Activated CD8-positive, alpha-beta memory T cell treated with anti-CD3 and anti-CD28 coated beads, Interleukin-2, amount 50 U/mL, for 1 hour (primary cell): ENCODE results near the gene VPS41.
"Not testable (repeated sequence)": the region's sequence is repeated elsewhere in the genome, so short reads cannot be mapped to it uniquely, and the experiment has no call there.

ENCODE experiments used
- DNase-seq: peaks from one replicate; pipeline ENCODE4 v3.0.0-alpha.2; 2020; ENCODE audit errors: extremely low read depth

Gene VPS41

GRCh38 chr7:38908759-38909335, at the start of gene VPS41:
VPS41 (minus strand) TSS chr7:38909191; CDS start chr7:38909174, 17 bp downstream.
- DNase-seq: peak; percentile 51

- DNase-seq: no peak
Observed at GRCh38 chr7:38955892-38956291, 46.9 kb upstream of the VPS41 start.

DNA sequence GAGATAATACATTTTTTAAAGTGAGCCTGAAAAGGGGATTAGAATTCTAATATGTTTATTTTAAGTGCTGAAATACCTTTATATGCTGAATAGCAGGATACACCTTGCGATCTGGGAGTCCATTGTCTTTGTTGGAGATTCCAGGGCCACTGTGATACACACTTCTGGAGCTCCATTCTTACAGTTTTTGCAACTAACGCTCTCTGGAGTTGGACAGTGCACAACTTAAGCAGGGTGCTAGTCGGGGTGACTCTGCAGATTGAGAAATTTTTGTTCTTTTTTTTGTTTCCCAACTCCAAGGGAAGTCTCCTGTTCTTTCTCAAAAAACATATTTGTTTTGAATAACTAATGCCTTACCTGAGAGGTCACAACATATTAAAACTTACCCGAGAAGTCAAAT, 45.0 kb upstream of the VPS41 start:
- DNase-seq: no peak

DNA sequence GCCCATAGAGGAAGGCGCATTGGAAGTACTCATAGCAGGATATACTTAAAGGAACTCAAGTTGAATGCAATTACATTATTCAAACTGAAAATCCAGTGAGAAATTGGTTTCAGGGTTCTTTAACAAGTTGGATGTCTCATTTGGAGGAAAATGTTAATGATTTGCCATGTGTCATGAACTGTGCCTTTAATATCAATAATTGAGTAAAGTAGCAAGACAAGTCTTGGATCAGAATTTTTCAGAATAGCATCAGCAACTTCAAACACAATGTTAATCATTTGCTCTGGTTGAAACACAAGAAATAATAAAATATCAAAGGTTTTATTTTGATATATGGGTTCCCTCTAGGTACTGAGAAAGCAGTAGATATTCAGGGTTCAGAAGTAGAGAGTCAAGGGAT, 44.2 kb upstream of the VPS41 start:
- DNase-seq: no peak

DNA sequence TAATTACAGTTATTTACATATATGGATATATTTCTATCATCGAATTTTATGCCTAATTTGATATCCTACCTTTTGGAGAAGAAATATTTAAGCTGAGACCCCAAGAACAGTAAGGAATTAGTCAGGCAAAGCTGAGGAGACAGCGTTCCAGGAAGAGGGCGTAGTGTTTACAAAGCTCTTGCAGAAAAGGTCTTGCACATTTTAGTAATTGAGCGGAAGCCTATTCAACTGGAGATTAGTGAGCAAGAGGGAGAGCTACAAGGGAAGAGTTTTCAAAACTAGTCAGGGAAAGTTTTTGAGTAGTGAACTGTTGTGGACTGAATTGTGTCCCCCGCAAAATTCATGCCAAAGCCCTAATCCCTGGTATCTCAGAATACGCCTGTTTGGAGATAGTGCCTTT, 42.2 kb upstream of the VPS41 start:
- DNase-seq: no peak

GRCh38 chr7:38950309-38950708, 41.3 kb upstream of the VPS41 start:
- no peak for DNase-seq

DNA sequence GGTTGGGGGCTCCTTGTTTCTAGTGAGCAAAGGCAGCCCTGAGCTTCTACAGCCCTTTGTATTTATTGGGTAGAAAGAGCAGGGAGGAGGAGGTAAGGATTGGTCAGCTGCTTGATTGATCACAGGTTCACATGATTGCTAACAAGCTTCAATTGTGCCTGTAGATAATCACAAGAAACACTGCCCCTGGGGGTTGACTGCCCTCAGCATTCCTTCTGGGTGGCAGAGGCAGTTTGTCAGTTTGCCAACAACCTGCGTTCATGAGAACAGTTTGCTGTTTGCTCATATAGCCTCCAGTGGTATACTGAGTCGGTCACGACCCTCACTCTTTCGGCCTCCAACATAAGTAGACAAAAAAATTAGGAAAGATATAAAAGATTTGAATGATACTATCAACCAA, 38.5 kb upstream of the VPS41 start:
- DNase-seq: not testable (repeated sequence)

DNA sequence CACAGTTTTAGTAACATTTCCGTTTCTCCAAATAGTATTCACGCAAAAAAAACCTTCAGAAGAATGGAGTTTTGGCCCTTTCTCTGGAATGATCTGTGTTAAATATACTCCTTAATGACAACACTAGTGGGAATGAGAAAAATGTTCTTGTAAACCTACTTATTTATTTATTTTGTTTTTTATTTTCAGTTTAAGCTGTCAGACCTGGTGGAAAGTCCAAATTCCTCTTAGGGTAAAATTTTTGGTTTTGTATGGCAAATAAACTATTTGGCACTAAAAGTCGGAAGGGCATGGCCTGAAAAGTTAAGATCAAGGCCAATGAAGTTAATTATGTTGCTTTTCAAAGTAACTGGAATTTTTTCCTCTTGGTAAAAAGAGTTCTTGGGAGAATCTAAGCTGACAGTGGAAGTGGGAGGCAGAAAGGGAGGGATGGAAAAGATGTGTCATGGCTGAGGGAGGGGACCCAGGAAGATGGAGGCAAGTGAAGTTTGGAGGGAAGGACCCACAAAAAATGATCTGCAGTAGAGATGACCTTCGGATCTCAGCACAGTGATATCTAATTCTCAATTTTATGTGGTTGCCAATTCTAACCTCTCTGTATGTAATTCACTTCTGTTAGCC, 33.5 kb upstream of the VPS41 start:
- DNase-seq: no peak

GRCh38 chr7:38940774-38941173, 31.8 kb upstream of the VPS41 start:
- DNase-seq: no peak

DNA sequence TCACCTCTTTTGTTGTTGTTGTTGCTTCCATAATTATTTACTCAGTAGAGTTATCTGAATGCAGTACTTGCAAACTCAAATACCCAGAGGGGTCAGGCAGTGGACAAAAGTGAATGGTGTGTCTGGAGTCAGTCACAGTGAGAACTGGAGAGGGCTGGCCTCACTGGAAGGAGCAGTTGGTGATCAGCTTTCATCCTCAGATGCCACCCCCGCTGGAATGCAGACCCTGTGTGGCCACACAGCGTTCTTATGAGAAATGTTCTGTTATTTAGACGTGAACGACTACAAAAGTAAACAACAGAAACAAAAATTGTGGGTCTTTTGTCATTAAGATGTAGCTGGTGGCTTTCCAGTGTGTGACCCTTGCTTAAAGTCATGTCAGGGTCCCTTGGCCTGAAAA, 29.6 kb upstream of the VPS41 start:
- DNase-seq: no peak

DNA sequence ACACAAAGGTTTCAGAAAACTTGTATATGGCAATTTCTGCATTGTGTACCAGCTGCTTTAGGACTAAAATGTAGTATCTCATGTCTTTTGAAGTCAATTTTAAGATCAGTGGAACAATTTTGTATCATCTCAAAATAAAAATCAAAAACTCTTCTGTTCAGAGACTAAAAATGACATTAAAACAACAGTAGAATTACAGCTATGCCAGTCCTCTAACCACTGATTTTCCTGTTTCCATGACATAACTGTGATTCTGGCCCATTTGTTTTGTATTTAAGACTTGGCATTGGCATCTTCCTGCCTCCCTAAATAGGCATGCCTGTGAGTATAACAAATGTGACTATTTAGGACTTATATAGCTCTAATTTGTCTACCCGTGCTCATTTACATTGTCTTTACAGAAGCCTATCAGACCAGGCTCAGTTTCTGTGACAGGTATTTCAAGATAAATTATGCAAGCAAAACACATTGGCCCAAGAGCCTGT, 29.1 kb upstream of the VPS41 start:
- DNase-seq: no peak

DNA sequence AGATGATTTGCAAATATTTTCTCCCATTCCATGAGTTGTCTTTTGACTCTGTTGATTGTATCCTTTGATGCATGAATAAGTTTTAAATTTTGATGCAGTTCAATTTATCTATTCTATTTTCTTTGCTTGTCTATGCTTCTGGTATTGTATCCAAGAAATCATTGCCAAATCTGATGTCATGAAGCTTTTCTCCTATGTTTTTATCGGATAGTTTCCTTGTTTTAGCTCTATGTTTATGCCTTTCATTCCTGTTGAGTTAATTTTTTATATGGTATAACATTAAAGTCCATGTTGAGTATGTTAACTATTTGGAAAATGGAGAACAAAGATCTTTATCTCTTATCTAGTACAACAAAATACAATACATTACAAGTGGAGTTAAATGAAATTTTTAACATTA, 27.6 kb upstream of the VPS41 start:
- DNase-seq: no peak

GRCh38 chr7:38934536-38934935, 25.5 kb upstream of the VPS41 start:
- DNase-seq: no peak

GRCh38 chr7:38934051-38934450, 25.1 kb upstream of the VPS41 start:
- no peak for DNase-seq

DNA sequence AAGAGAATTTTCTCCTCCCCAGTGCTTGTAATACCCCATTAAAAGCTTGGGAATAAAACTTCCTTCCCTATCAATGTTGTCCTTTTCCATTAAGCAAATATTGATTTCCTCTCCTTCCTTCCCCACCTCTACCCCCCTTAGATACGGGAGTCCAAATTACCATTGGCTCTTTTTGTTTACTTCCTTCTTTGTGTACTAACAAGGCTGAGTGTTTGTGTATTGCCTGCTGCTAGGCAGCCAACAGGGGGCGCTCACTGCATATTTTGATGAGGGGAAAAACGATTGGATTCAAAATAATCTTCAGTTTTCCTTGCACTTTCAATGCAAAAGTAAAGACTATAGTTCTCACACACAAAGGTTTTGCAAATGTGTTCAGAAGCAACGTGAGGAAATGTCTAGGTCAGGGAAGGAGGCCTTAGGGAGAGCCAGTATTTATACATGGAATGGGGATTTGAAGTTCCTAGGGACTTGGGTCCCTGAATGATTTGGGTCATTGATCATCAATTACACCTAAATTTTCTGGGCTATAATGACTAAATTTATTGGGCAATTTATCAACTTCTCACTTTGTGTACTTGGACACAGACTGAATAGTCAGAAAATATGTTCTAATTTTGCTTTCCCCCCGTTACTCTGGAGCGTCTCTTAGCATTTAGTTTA, 23.6 kb upstream of the VPS41 start:
- DNase-seq: no peak

DNA sequence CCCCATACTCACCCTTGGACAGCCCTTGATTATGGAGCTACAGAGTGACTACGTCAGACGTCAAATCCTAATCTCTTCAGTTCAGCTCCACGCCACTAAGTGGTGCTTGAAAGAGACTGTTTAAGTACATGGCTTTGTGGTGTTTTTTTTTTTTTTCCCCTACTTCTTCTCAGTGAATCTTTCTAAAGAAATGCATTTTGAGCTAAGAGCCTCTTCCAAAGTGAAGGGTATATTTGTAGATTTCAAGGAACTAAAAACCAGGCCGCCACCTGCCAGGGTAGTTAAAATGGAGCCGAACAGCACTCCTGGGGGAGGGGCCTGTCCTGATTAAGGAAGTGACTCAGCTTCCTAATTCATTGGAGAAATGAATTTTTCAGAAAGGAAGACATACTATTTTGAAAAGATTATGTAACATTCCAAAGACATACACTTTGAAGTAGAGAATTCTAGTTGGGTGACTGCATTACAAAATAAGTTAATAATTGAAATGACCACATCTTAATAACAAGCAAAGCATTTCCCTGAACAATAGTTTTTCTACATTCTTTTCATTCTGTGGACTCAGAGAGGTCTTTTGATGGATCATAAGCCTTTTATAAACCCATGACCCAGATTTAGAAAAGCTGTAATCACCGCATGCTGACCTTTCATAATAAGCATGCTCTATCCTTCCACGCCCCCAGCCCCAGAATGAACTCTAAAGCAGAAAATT, 20.6 kb upstream of the VPS41 start:
- no peak for DNase-seq

DNA sequence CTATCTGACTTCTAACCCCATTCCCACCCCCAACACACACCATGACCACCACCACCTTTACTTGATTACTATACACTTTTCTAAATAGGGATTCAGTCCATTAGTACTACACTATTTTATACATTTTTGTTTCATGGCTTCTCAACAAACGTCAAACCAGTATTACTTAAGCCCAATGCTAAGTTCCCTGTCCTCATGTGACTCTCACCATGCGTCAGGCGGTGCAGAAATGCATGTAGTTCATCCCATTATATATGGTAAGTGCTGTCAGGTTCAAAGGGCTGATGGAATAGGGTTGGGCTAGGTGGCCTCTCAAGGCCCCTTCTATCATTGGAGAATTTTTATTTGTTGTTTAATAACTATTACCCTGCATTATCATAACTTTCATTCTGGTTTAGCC, 19.5 kb upstream of the VPS41 start:
- no peak for DNase-seq

DNA sequence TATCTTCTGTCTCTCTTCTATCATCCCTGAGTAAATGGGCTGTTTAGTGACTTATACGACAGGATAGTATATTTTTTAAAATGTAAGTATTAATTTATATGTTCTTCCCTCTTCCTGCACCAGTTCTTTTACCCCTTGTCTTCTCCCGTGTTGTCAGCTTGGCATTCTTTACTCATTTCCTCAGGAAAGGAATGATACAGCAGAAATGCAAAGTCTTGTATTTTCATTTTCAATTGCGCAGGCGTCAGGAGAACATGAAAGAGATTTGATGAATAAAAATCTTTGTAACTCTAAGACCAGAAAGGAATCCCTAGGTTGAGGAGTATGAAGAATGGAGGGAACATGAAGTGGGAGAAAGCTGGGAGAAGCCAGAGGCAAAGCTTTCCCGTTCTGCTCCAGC, 18.8 kb upstream of the VPS41 start:
- DNase-seq: no peak

DNA sequence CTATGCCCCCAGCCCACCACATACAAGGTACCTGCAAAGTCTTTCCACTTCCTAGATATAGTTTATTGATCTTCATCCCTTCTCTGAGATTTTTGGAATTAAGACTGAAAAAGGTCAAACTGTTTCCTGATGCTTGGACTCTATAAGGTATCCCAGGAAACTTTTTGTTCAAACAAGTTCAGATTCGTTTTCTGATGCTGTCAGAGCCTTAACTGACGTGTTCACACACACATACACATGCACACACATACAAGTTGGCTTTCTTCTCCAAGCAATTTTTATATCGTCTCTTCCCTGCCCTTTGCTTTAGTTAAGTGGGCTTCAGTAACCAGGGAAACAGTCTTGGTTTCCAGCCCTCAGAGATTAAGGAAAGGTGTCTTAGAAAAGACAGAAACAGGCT, 11.7 kb upstream of the VPS41 start:
- no peak for DNase-seq

DNA sequence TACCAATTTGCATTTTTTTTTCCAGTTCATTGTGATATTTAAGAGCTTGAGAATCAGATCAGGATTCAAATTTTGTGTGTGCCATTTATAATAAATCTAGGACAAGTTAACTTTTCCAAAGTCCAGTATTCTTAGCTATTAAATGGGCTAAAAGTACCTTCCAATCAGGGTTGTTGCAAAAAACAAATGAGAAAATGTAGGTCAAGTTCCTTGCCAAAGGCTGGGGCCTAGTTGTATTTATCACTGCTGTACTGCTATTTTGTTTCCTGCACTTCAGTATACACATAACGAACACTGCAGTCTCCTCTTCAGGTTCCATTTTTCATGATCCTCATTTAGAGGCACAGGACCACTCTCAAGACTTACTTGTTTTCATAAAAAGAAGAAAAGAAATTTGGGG, 7.4 kb upstream of the VPS41 start:
- DNase-seq: no peak

- no peak for DNase-seq
Observed at GRCh38 chr7:38909870-38910269, 879 bp upstream of the VPS41 start.

GRCh38 chr7:38907766-38908165, 1.2 kb downstream of the VPS41 start:
- DNase-seq: no peak

DNA sequence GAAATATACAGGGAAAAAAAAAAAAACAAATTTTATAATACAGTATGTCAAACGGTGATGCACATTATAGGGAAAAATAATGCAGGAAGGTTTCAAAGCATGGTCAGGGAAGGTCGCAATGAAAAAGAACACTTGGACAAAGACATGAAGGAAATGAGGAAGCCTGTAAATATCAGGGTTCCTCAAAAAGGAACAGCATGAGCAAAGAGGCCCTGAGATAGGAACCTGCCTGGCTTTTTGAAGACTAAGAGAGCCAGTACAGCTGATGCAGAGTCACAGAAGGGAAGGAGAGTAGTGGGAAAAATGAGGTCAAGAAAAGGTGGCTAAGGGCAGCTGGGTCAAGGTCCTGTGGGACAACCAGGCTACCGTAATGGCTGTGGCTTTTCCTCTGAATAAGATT, 1.9 kb downstream of the VPS41 start:
- no peak for DNase-seq
